PC-3 (cell line): ENCODE data around the gene NDC80. TPM values are rescaled to one million over a fixed set of nuclear protein-coding genes. Genes with fewer than 3 reads are reported as not detected.

Experiments
- ATAC-seq: fragments of 200-7000 bp; cut with Tn5 transposase; 2 replicates; pipeline ENCODE4 v1.9.1; 2020; ENCODE audit warnings: mild to moderate bottlenecking, moderate library complexity
- BruUV-seq: library from RNA; stranded (reverse); fragments of 400-500 nt; replicated peaks from 2 replicates; lab custom pipeline; 2021; lab: Mats Ljungman, UMichigan
- CTCF ChIA-PET: fragments of 300-600 bp; sonication (Branson Sonifier 250); formaldehyde crosslinking; loops from one replicate; lab custom pipeline; 2022; ENCODE audit warnings: antibody characterized with exemption; lab: Charles Lee
- POLR2A ChIA-PET: fragments of 300-600 bp; sonication (Branson Sonifier 250); formaldehyde crosslinking; loops from one replicate; lab custom pipeline; 2022; ENCODE audit warnings: antibody characterized with exemption; ENCODE audit not compliant: unreplicated experiment; lab: Charles Lee
- DNase-seq: peaks from one replicate; pipeline ENCODE4 v3.0.0-alpha.2; 2015
- H2AFZ ChIP-seq: fragments of 300-600 bp; sonication (generic); 2 replicates; pipeline ENCODE4 v1.6.0; 2016; ENCODE audit warnings: antibody characterized with exemption, low read length
- H3F3A ChIP-seq: fragments of 300-600 bp; sonication (generic); one replicate; pipeline ENCODE4 v1.6.0; 2017; ENCODE audit warnings: antibody characterized with exemption, low read length, control low read depth, mild to moderate bottlenecking; ENCODE audit not compliant: unreplicated experiment
- H3K27ac ChIP-seq: fragments of 300-600 bp; sonication (generic); 2 replicates; pipeline ENCODE4 v1.5.1; 2016; ENCODE audit warnings: mild to moderate bottlenecking, low read length
- H3K27me3 ChIP-seq: fragments of 300-600 bp; sonication (generic); 2 replicates; pipeline ENCODE4 v1.6.1; 2016; ENCODE audit warnings: low read length, mixed read lengths
- H3K36me3 ChIP-seq: fragments of 300-600 bp; sonication (generic); 2 replicates; pipeline ENCODE4 v1.6.1; 2016; ENCODE audit warnings: low read depth, mixed run types, low read length, mixed read lengths
- H3K4me1 ChIP-seq: fragments of 300-600 bp; sonication (generic); 2 replicates; pipeline ENCODE4 v1.5.1; 2016; ENCODE audit warnings: low read length; ENCODE audit not compliant: insufficient read depth
- H3K4me2 ChIP-seq: fragments of 300-600 bp; sonication (generic); 2 replicates; pipeline ENCODE4 v1.6.0; 2016; ENCODE audit warnings: low read length
- H3K4me3 ChIP-seq: fragments of 300-600 bp; sonication (generic); 2 replicates; pipeline ENCODE4 v1.5.1; 2016; ENCODE audit warnings: mild to moderate bottlenecking, low read length, mixed read lengths
- H3K79me2 ChIP-seq: fragments of 300-600 bp; sonication (generic); 2 replicates; pipeline ENCODE4 v1.6.1; 2017; ENCODE audit warnings: low read length, mixed read lengths
- H3K9ac ChIP-seq: fragments of 300-600 bp; sonication (generic); 2 replicates; pipeline ENCODE4 v1.6.0; 2016; ENCODE audit warnings: mild to moderate bottlenecking, low read length
- H3K9me2 ChIP-seq: fragments of 300-600 bp; sonication (generic); replicated peaks from 2 replicates; pipeline ENCODE4 v1.6.1; 2016; ENCODE audit warnings: mixed run types, low read length, mixed read lengths
- H3K9me3 ChIP-seq: fragments of 300-600 bp; sonication (generic); 2 replicates; pipeline ENCODE4 v1.6.1; 2016; ENCODE audit warnings: low read length, mixed read lengths
- H4K20me1 ChIP-seq: fragments of 300-600 bp; sonication (generic); 2 replicates; pipeline ENCODE4 v1.6.1; 2016; ENCODE audit warnings: low read length, mixed read lengths
- CTCF ChIP-seq: fragments of 300-600 bp; sonication (generic); conservative IDR thresholded peaks from 2 replicates; pipeline ENCODE4 v1.5.1; 2017; ENCODE audit warnings: antibody characterized with exemption, low read depth, mild to moderate bottlenecking, low read length
- EZH2 ChIP-seq: fragments of 300-600 bp; sonication (generic); IDR thresholded peaks from one replicate; pipeline ENCODE4 v1.6.1; 2017; ENCODE audit warnings: antibody characterized with exemption, mild to moderate bottlenecking, low read length; ENCODE audit not compliant: unreplicated experiment
- EZH2phosphoT487 ChIP-seq: fragments of 300-600 bp; sonication (generic); IDR thresholded peaks from 2 replicates; pipeline ENCODE4 v1.6.1; 2018; ENCODE audit warnings: mild to moderate bottlenecking, antibody characterized with exemption, low read length, borderline replicate concordance
- intact Hi-C: fragments of 100-400 bp; cut with micrococcal nuclease; formaldehyde crosslinking; loops from 2 replicates; pipeline ENCODE4 v1.9.0; 2023
- total RNA-seq: library from RNA; depleted of rRNA; stranded (reverse); fragments of >200 nt; gene quantifications from 2 replicates; pipeline ENCODE4 v1.2.3, GENCODE V29; 2014

NDC80 gene
- total RNA-seq, 1 experiment from 2014 or later = 53.4 TPM

- no peak overlapping the region for H2AFZ ChIP-seq
- H4K20me1 ChIP-seq = no peaks in the 10 kb centered on the region
- H3K9me3 ChIP-seq = no peaks in the 10 kb centered on the region
- DNase-seq (no peak), ATAC-seq (no peak)
- no peaks in the 10 kb centered on the region for H3K79me2 ChIP-seq
- H3K36me3 ChIP-seq = peaks cover 52% of the 10 kb centered on the region
- H3K4me1 ChIP-seq = no peaks in the 10 kb centered on the region
- H3K4me2 ChIP-seq = no peak overlapping the region
- BruUV-seq = no TSS peak
- ChIA-PET POLR2A (no interaction called here), CTCF (no interaction called here)
- H3K9ac ChIP-seq = no peak overlapping the region
- H3K4me3 ChIP-seq = no peak overlapping the region
- no peaks in the 10 kb centered on the region for H3K9me2 ChIP-seq
- no peaks in the 10 kb centered on the region for H3K27me3 ChIP-seq
- intact Hi-C loops = no loop called here
- TF ChIP-seq CTCF (no peak), EZH2 (no peak), EZH2phosphoT487 (no peak)
- no peaks in the 10 kb centered on the region for H3F3A ChIP-seq
- H3K27ac ChIP-seq = no peak overlapping the region
Observed at GRCh38 chr18:2612996-2613395, 41.6 kb downstream of the NDC80 start.

GRCh38 chr18:2617401-2617998 is 46.1 kb downstream of the NDC80 start:
- Histone ChIP-seq H3K27me3 (no peaks in the 10 kb centered on the region), H3K36me3 (peaks cover 33% of the 10 kb centered on the region), H3F3A (peaks cover 3% of the 10 kb centered on the region), H3K9me3 (no peaks in the 10 kb centered on the region), H3K27ac (no peak overlapping the region), H3K4me3 (no peak overlapping the region), H3K79me2 (no peaks in the 10 kb centered on the region), H3K9ac (no peak overlapping the region), H3K4me2 (no peak overlapping the region), H3K4me1 (no peaks in the 10 kb centered on the region), H4K20me1 (no peaks in the 10 kb centered on the region), H2AFZ (no peak overlapping the region), H3K9me2 (no peaks in the 10 kb centered on the region)
- POLR2A ChIA-PET = no interaction called here
- CTCF ChIA-PET = no interaction called here
- no TSS peak for BruUV-seq
- no peak for ATAC-seq
- intact Hi-C loops = no loop called here
- TF ChIP-seq EZH2 (no peak), EZH2phosphoT487 (no peak), CTCF (no peak)
- no peak for DNase-seq

- ATAC-seq = no peak
- H3K27me3 ChIP-seq = no peaks in the 10 kb centered on the region
- no peaks in the 10 kb centered on the region for H4K20me1 ChIP-seq
- DNase-seq = no peak
- ChIA-PET POLR2A (no interaction called here), CTCF (no interaction called here)
- no peaks in the 10 kb centered on the region for H3K9me3 ChIP-seq
- H3K4me3 ChIP-seq = no peak overlapping the region
- TF ChIP-seq CTCF (no peak), EZH2 (no peak), EZH2phosphoT487 (no peak)
- no peaks in the 10 kb centered on the region for H3K4me1 ChIP-seq
- no peak overlapping the region for H3K4me2 ChIP-seq
- peaks cover 3% of the 10 kb centered on the region for H3F3A ChIP-seq
- H3K27ac ChIP-seq = no peak overlapping the region
- H3K9me2 ChIP-seq = no peaks in the 10 kb centered on the region
- peaks cover 28% of the 10 kb centered on the region for H3K36me3 ChIP-seq
- BruUV-seq = no TSS peak
- intact Hi-C loops = no loop called here
- no peak overlapping the region for H2AFZ ChIP-seq
- no peaks in the 10 kb centered on the region for H3K79me2 ChIP-seq
- H3K9ac ChIP-seq = no peak overlapping the region
Observed at GRCh38 chr18:2618009-2618408, 46.7 kb downstream of the NDC80 start.
